HepG2 (cell line): ENCODE data around the gene SRRM4.

Source experiments
- CTCF ChIP-seq: sonication (generic); formaldehyde crosslinking; IDR thresholded peaks from 2 replicates; pipeline ENCODE4 v1.5.0; 2020; ENCODE audit warnings: mild to moderate bottlenecking, missing genetic modification reagents, moderate library complexity
- ETS1 ChIP-seq: sonication (generic); formaldehyde crosslinking; IDR thresholded peaks from 2 replicates; pipeline ENCODE4 v1.4.0; 2020; ENCODE audit warnings: missing genetic modification reagents
- POLR2A ChIP-seq, 2 experiments: IDR thresholded peaks; 2 replicates each; pipeline ENCODE4 v1.6.1; 2011; ENCODE audit warnings: low read depth in 2 of 2, low read length in 2 of 2, mild to moderate bottlenecking in 1 of 2, moderate library complexity in 1 of 2; ENCODE audit not compliant: insufficient read depth in 1 of 2
- PREB ChIP-seq: sonication (generic); formaldehyde crosslinking; IDR thresholded peaks from 2 replicates; pipeline ENCODE4 v1.4.0; 2020; ENCODE audit warnings: missing genetic modification reagents
- TAF1 ChIP-seq: sonication (generic); formaldehyde crosslinking; IDR thresholded peaks from 2 replicates; pipeline ENCODE4 v1.4.0; 2020; ENCODE audit warnings: missing genetic modification reagents
- TCF7L2 ChIP-seq: IDR thresholded peaks from 2 replicates; pipeline ENCODE4 v1.6.1; 2011; ENCODE audit warnings: mild to moderate bottlenecking, low read depth, low read length, moderate library complexity

- TF ChIP-seq TCF7L2 (no peak), PREB (no peak), CTCF (CRISPR knock-in tag) (no peak), ETS1 (CRISPR knock-in tag) (no peak), TAF1 (no peak), POLR2A (IDR thresholded peaks at IDR 0.05; ENCODE audit: insufficient read depth in 1 of 2, low read depth in 2 of 2, low read length in 2 of 2) (no peak)
Observed at GRCh38 chr12:119128527-119128926, 147.2 kb downstream of the SRRM4 start.
